Vagina (tissue), 2 donors: ENCODE data around the gene LINC01488.

Source experiments
- POLR2A ChIP-seq, 2 donors: fragments of 450-650 bp; IDR thresholded peaks; one replicate each; pipeline ENCODE4 v1.6.1; 2017; ENCODE audit warnings: antibody characterized with exemption in 2 of 2, mild to moderate bottlenecking in 2 of 2, moderate library complexity in 2 of 2
- POLR2AphosphoS5 ChIP-seq, 2 donors: sonication (generic); formaldehyde crosslinking; IDR thresholded peaks; one replicate each; pipeline ENCODE4 v1.9.0; 2017; ENCODE audit warnings: antibody characterized with exemption in 2 of 2, mild to moderate bottlenecking in 2 of 2, low read depth in 1 of 2; ENCODE audit not compliant: insufficient read depth in 1 of 2
- TF ChIP-seq, protein P1 (sequence below), 3 experiments: fragments of 450-650 bp in 2 of 3; fragments of 200-600 bp in 1 of 3; sonication (generic) in 1 of 3; IDR thresholded peaks; one replicate each; pipeline ENCODE4 v1.5.1; 2017 to 2019; ENCODE audit warnings: antibody characterized with exemption in 3 of 3, mild to moderate bottlenecking in 2 of 3, moderate library complexity in 2 of 3

DNA sequence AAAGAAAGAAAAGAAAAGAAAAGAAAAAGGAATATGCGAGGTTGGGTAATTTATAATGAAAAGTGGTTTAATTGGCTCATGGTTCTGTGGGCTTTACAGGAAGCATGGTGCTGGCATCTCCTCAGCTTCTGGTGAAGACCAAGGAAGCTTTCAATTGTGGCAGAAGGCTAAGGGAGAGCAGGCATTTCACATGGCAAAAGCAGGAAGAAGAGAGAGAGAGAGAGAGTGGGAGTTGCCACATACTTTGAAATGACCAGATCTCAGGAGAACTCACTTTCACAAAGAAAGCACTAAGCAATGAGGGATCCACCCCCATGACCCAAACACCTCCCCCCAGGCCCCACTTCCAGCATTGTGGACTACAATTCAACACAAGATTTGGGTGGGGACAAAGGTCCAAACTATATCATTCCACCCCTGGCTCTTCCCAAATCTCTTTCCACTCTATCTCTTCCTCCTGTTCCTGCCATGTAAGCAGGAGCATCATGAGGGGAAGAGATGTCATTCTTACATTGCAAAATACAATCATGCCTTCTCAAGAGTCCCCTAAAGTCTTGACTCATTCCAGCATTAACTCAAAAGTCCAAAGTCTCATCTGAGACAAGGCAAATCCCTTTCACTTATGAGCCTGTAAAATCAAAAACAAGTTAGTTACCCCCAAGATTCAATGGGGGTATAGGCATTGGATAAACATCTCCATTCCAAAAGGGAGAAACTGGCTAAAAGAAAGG lies 38.9 kb downstream of the LINC01488 start:
- TF ChIP-seq, protein P1, sequence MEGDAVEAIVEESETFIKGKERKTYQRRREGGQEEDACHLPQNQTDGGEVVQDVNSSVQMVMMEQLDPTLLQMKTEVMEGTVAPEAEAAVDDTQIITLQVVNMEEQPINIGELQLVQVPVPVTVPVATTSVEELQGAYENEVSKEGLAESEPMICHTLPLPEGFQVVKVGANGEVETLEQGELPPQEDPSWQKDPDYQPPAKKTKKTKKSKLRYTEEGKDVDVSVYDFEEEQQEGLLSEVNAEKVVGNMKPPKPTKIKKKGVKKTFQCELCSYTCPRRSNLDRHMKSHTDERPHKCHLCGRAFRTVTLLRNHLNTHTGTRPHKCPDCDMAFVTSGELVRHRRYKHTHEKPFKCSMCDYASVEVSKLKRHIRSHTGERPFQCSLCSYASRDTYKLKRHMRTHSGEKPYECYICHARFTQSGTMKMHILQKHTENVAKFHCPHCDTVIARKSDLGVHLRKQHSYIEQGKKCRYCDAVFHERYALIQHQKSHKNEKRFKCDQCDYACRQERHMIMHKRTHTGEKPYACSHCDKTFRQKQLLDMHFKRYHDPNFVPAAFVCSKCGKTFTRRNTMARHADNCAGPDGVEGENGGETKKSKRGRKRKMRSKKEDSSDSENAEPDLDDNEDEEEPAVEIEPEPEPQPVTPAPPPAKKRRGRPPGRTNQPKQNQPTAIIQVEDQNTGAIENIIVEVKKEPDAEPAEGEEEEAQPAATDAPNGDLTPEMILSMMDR (IDR thresholded peaks at IDR 0.05) = no peak
- no peak for TF ChIP-seq POLR2A (IDR thresholded peaks at IDR 0.05)
- no peak for TF ChIP-seq POLR2AphosphoS5 (IDR thresholded peaks at IDR 0.05; ENCODE audit: insufficient read depth in 1 of 2, low read depth in 1 of 2)
